Keratinocyte (primary cell): ENCODE results near the gene APP.

ENCODE experiments used
- CTCF ChIP-seq, 3 experiments: IDR thresholded peaks in 1 of 3; conservative IDR thresholded peaks in 1 of 3; optimal IDR thresholded peaks in 1 of 3; 2 replicates in 2 of 3; 3 replicates in 1 of 3; pipeline versions ENCODE3 to v1.5.1; 2011; ENCODE audit warnings: low read length in 3 of 3, mild to moderate bottlenecking in 3 of 3, moderate library complexity in 2 of 3, control low read depth in 1 of 3, inconsistent platforms in 1 of 3; ENCODE audit not compliant: insufficient read depth in 2 of 3; ENCODE audit errors: extremely low read depth in 1 of 3
- EZH2 ChIP-seq: IDR thresholded peaks from one replicate; pipeline ENCODE4 v1.6.1; 2012; ENCODE audit warnings: inconsistent platforms, mild to moderate bottlenecking, low read length, moderate library complexity

- TF ChIP-seq CTCF (optimal IDR thresholded peaks at IDR 0.05 in 1 of 3, IDR thresholded peaks at IDR 0.05 in 1 of 3, conservative IDR thresholded peaks at IDR 0.05 in 1 of 3; ENCODE audit: extremely low read depth in 1 of 3, insufficient read depth in 2 of 3, low read length in 3 of 3) (no peak), EZH2 (no peak)
These were observed 39.0 kb downstream of the APP start for GRCh38 chr21:26131554-26131953.
